DOHH2 (cell line): ENCODE results near the gene CCND2.
A peak's percentile ranks its signal among the peaks of the same experiment; 100 is the strongest.

Experiments used
- H3F3A ChIP-seq: fragments of 200-600 bp; sonication (generic), shearing (Covaris generic); 2 replicates; pipeline ENCODE4 v1.6.0; 2016; ENCODE audit warnings: antibody characterized with exemption, mild to moderate bottlenecking; ENCODE audit not compliant: control insufficient read depth, insufficient read depth
- H3K27ac ChIP-seq: fragments of 200-600 bp; sonication (generic); 2 replicates; pipeline ENCODE4 v1.5.1; 2014; ENCODE audit warnings: low read depth, mild to moderate bottlenecking, low read length, moderate library complexity
- H3K27me3 ChIP-seq: fragments of 200-600 bp; sonication (generic); 2 replicates; pipeline ENCODE4 v1.6.1; 2014; ENCODE audit warnings: mild to moderate bottlenecking, low read length, mixed read lengths; ENCODE audit not compliant: control insufficient read depth
- H3K36me3 ChIP-seq: fragments of 200-600 bp; sonication (generic); 2 replicates; pipeline ENCODE4 v1.6.1; 2014; ENCODE audit warnings: mild to moderate bottlenecking, low read length, moderate library complexity, mixed read lengths; ENCODE audit not compliant: control insufficient read depth
- H3K4me1 ChIP-seq: fragments of 200-600 bp; sonication (generic); 2 replicates; pipeline ENCODE4 v1.6.1; 2014; ENCODE audit warnings: mild to moderate bottlenecking, low read length, mixed read lengths; ENCODE audit not compliant: control insufficient read depth
- H3K4me2 ChIP-seq: fragments of 200-600 bp; sonication (generic); 2 replicates; pipeline ENCODE4 v1.6.0; 2014; ENCODE audit warnings: mild to moderate bottlenecking, low read length, moderate library complexity
- H3K4me3 ChIP-seq: fragments of 200-600 bp; sonication (generic); 2 replicates; pipeline ENCODE4 v1.5.1; 2014; ENCODE audit warnings: mild to moderate bottlenecking, low read length, mixed read lengths
- H3K79me2 ChIP-seq: fragments of 200-600 bp; sonication (generic); 2 replicates; pipeline ENCODE4 v1.6.1; 2014; ENCODE audit warnings: mild to moderate bottlenecking, low read length, mixed read lengths; ENCODE audit not compliant: control insufficient read depth
- H3K9me2 ChIP-seq: fragments of 200-600 bp; sonication (generic); replicated peaks from 2 replicates; pipeline ENCODE4 v1.6.1; 2014; ENCODE audit warnings: mild to moderate bottlenecking, low read length, mixed read lengths; ENCODE audit not compliant: control insufficient read depth
- H3K9me3 ChIP-seq: fragments of 200-600 bp; sonication (generic); 2 replicates; pipeline ENCODE4 v1.6.1; 2014; ENCODE audit warnings: antibody characterized with exemption, low read length, mixed read lengths; ENCODE audit not compliant: control insufficient read depth, insufficient read depth
- H4K20me1 ChIP-seq: fragments of 200-600 bp; sonication (generic); 2 replicates; pipeline ENCODE4 v1.6.0; 2014; ENCODE audit warnings: low read depth, mild to moderate bottlenecking, antibody characterized with exemption, low read length, moderate library complexity; ENCODE audit not compliant: control insufficient read depth, insufficient read depth
- CTCF ChIP-seq: fragments of 200-600 bp; sonication (generic); IDR thresholded peaks from one replicate; pipeline ENCODE4 v1.5.1; 2014; ENCODE audit warnings: antibody characterized with exemption, mild to moderate bottlenecking, low read depth, low read length; ENCODE audit not compliant: poor library complexity, severe bottlenecking
- EZH2phosphoT487 ChIP-seq: fragments of 200-600 bp; sonication (generic); IDR thresholded peaks from 2 replicates; pipeline ENCODE4 v1.6.1; 2017; ENCODE audit warnings: borderline replicate concordance, mild to moderate bottlenecking, antibody characterized with exemption, low read length, moderate library complexity, mixed read lengths

The CCND2 gene

GRCh38 chr12:4270831-4271716 is 2.5 kb upstream of the CCND2 start:
- no peaks in the 10 kb centered on the region for H3K9me2 ChIP-seq
- no peak overlapping the region for H3K27ac ChIP-seq
- H3K27me3 ChIP-seq: peaks cover 93% of the 10 kb centered on the region
- no peaks in the 10 kb centered on the region for H3K36me3 ChIP-seq
- H3K4me3 ChIP-seq: peak overlapping the region; percentile 57
- no peaks in the 10 kb centered on the region for H3K9me3 ChIP-seq
- H3K4me1 ChIP-seq: peaks cover 41% of the 10 kb centered on the region
- peaks cover 7% of the 10 kb centered on the region; the same call in 1 of the 2 replicates for H3F3A ChIP-seq
- H3K4me2 ChIP-seq: peak overlapping the region; percentile 74
- no peaks in the 10 kb centered on the region for H3K79me2 ChIP-seq
- TF ChIP-seq EZH2phosphoT487 (peak; percentile 97), CTCF (no peak)
- H4K20me1 ChIP-seq: no peaks in the 10 kb centered on the region; the same call in 1 of the 2 replicates

- Histone ChIP-seq H3K4me1 (peaks cover 41% of the 10 kb centered on the region), H3F3A (peaks cover 7% of the 10 kb centered on the region; the same call in 1 of the 2 replicates), H3K27me3 (peaks cover 94% of the 10 kb centered on the region), H3K9me2 (no peaks in the 10 kb centered on the region), H3K4me2 (peak overlapping the region; percentile 74), H4K20me1 (no peaks in the 10 kb centered on the region; the same call in 1 of the 2 replicates), H3K36me3 (no peaks in the 10 kb centered on the region), H3K9me3 (no peaks in the 10 kb centered on the region), H3K27ac (no peak overlapping the region), H3K4me3 (peak overlapping the region; percentile 64), H3K79me2 (no peaks in the 10 kb centered on the region)
- TF ChIP-seq CTCF (no peak), EZH2phosphoT487 (no peak)
These were observed 1.7 kb upstream of the CCND2 start for GRCh38 chr12:4271717-4272423.

- H3K4me3 ChIP-seq: peak overlapping the region; percentile 64
- H3F3A ChIP-seq: peaks cover 7% of the 10 kb centered on the region; the same call in 1 of the 2 replicates
- H3K9me3 ChIP-seq: no peaks in the 10 kb centered on the region
- no peaks in the 10 kb centered on the region; the same call in 1 of the 2 replicates for H4K20me1 ChIP-seq
- peaks cover 41% of the 10 kb centered on the region for H3K4me1 ChIP-seq
- TF ChIP-seq EZH2phosphoT487: peak; percentile 6; the same call in 1 of the 2 replicates
- no peak for TF ChIP-seq CTCF
- H3K36me3 ChIP-seq: no peaks in the 10 kb centered on the region
- H3K9me2 ChIP-seq: no peaks in the 10 kb centered on the region
- H3K27ac ChIP-seq: no peak overlapping the region
- H3K27me3 ChIP-seq: peaks cover 89% of the 10 kb centered on the region
- H3K4me2 ChIP-seq: peak overlapping the region; percentile 74
- H3K79me2 ChIP-seq: no peaks in the 10 kb centered on the region
These were observed 914 bp upstream of the CCND2 start for GRCh38 chr12:4272424-4273272.
